Stomach (tissue), 9 donors: ENCODE measurements around the gene SPATC1L. TPM values are rescaled to one million over a fixed set of nuclear protein-coding genes. Genes with fewer than 3 reads are reported as not detected.

ENCODE experiments used
- DNase-seq, 2 donors: peaks; one replicate each; pipeline versions ENCODE4 v3.0.0 to v3.0.0-alpha.2; 2013 to 2019
- H3K27ac ChIP-seq, 5 donors: fragments of 200-600 bp in 4 of 5; sonication (generic) in 4 of 5; one replicate each; pipeline ENCODE4 v1.5.1; 2013 to 2019; ENCODE audit warnings: mild to moderate bottlenecking in 1 of 5, moderate library complexity in 1 of 5
- H3K27me3 ChIP-seq, 3 donors: fragments of 200-600 bp; sonication (generic); one replicate each; pipeline ENCODE4 v1.5.1; 2017 to 2019; ENCODE audit warnings: mixed run types in 1 of 3
- H3K36me3 ChIP-seq, 4 donors: fragments of 200-600 bp; sonication (generic); 1 replicate in 3 of 4; 2 replicates in 1 of 4; pipeline ENCODE4 v1.5.1; 2016 to 2019
- H3K4me1 ChIP-seq, 4 donors: fragments of 200-600 bp; sonication (generic); one replicate each; pipeline ENCODE4 v1.5.1; 2016 to 2019
- H3K4me3 ChIP-seq, 4 donors: fragments of 200-600 bp; sonication (generic) in 3 of 4; one replicate each; pipeline ENCODE4 v1.5.1; 2016 to 2019; ENCODE audit warnings: mild to moderate bottlenecking in 1 of 4
- H3K9me3 ChIP-seq, 4 donors: fragments of 200-600 bp; sonication (generic); one replicate each; pipeline ENCODE4 v1.5.1; 2016 to 2019
- EP300 ChIP-seq: sonication (generic); formaldehyde crosslinking; IDR thresholded peaks from one replicate; pipeline ENCODE4 v1.6.1; 2017; ENCODE audit warnings: antibody characterized with exemption
- POLR2A ChIP-seq, 4 donors: fragments of 450-650 bp; IDR thresholded peaks; one replicate each; pipeline ENCODE4 v1.6.1; 2016; ENCODE audit warnings: antibody characterized with exemption in 4 of 4, control low read depth in 2 of 4, mild to moderate bottlenecking in 1 of 4, moderate library complexity in 1 of 4
- POLR2AphosphoS5 ChIP-seq, 3 donors: sonication (generic); formaldehyde crosslinking; IDR thresholded peaks; one replicate each; pipeline ENCODE4 v1.6.1; 2016; ENCODE audit warnings: antibody characterized with exemption in 3 of 3
- WGBS, 5 donors: extraction: QIAGEN DNeasy Blood & Tissue Kit in 3 of 5; methylation state at CpG; one replicate each; pipeline versions ENCODE4 v1.1.5 to v1.1.7; 2013 to 2018; 5-methylcytosine and 5-hydroxymethylcytosine counted together
- intact Hi-C: fragments of 100-400 bp; cut with DNase I; formaldehyde crosslinking; loops from one replicate; pipeline ENCODE4 v1.15.1; 2023; ENCODE audit warnings: low total_unique reads
- polyA plus RNA-seq, 3 donors: library from polyadenylated mRNA; stranded (reverse); fragments of 200-250 nt; gene quantifications; one replicate each; pipeline ENCODE4 v1.2.3, GENCODE V29; 2013
- total RNA-seq, 5 donors: library from RNA; depleted of rRNA; stranded (reverse); fragments of >200 nt; gene quantifications; one replicate each; pipeline versions ENCODE4 v1.1.0 to v1.2.3, GENCODE V29; 2014 to 2016
- TF ChIP-seq, protein P1 (sequence below), 7 experiments: fragments of 450-650 bp in 4 of 7; fragments of 200-600 bp in 3 of 7; sonication (generic) in 3 of 7; IDR thresholded peaks; one replicate each; pipeline ENCODE4 v1.5.1; 2016 to 2019; ENCODE audit warnings: antibody characterized with exemption in 7 of 7, control low read depth in 2 of 7, mild to moderate bottlenecking in 1 of 7
- donor health status: healthy with polysubstance abuse.
- donor health status: Bipolar disorder and iron deficiency.
- donor health status: healthy.

SPATC1L gene
- total and polyA plus RNA-seq, 8 donors, result 0.72 to 26.4 (median 12.5) TPM; not detected in 1

DNA sequence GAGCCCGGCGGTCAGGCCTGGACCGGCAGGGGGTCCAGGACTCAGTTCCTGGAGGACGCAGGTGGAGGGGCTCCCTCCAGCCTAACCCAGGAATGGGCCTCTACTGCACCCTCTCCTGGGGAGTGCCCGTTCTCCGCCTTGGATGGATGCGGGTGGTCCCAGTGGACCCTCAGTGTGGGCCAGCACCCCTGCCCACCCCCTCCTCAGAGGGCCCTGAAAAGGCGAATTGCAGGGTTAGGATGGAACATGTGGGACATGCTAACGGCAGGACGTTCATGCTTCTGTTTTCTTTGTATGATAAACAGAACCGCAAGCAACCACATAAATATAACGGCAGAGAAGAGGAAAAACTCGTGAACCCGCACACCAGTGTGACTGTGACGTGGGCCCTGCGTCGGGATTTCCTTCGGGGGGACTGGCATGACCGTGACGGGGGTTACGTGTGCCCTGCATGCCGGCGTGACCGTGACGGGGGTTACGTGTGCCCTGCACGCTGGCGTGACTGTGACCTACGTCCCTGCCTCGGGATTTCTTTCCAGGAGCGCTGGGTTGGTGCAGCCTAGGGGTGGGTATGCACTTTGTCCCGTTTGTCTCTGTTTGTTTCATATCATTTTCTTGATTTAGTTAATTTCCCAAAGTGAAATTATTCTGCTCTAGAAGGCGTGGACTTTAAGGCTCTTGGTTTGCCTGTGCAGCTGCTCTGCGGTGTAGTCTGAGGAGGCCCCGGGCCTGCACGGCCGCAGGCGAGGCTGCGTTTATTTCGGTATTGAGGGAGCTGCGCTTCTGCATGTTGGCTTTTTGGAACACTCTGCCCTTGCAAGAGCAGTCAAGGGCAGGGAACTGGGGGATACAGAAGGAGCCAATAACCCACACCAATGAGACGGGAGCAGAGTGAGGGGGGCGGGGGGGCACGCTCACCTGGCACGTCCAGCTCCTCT lies 32.0 kb downstream of the SPATC1L start:
- Histone ChIP-seq H3K9me3 (no peaks in the 10 kb centered on the region), H3K27ac (no peak overlapping the region), H3K27me3 (peaks cover 0 to 18% (median 0%) of the 10 kb centered on the region in 3 donors), H3K36me3 (no peaks in the 10 kb centered on the region), H3K4me1 (peaks cover 6 to 14% (median 12%) of the 10 kb centered on the region in 4 donors), H3K4me3 (no peak overlapping the region)
- 79 to 84% (median 84%) methylated on average over 38 to 45 of the region's 45 CpGs for WGBS, 5 donors
- TF ChIP-seq, protein P1, sequence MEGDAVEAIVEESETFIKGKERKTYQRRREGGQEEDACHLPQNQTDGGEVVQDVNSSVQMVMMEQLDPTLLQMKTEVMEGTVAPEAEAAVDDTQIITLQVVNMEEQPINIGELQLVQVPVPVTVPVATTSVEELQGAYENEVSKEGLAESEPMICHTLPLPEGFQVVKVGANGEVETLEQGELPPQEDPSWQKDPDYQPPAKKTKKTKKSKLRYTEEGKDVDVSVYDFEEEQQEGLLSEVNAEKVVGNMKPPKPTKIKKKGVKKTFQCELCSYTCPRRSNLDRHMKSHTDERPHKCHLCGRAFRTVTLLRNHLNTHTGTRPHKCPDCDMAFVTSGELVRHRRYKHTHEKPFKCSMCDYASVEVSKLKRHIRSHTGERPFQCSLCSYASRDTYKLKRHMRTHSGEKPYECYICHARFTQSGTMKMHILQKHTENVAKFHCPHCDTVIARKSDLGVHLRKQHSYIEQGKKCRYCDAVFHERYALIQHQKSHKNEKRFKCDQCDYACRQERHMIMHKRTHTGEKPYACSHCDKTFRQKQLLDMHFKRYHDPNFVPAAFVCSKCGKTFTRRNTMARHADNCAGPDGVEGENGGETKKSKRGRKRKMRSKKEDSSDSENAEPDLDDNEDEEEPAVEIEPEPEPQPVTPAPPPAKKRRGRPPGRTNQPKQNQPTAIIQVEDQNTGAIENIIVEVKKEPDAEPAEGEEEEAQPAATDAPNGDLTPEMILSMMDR (IDR thresholded peaks at IDR 0.05), result no peak
- intact Hi-C loops, result no loop called here
- DNase-seq, result peak in 1 of 2 donors; percentile 18

DNA sequence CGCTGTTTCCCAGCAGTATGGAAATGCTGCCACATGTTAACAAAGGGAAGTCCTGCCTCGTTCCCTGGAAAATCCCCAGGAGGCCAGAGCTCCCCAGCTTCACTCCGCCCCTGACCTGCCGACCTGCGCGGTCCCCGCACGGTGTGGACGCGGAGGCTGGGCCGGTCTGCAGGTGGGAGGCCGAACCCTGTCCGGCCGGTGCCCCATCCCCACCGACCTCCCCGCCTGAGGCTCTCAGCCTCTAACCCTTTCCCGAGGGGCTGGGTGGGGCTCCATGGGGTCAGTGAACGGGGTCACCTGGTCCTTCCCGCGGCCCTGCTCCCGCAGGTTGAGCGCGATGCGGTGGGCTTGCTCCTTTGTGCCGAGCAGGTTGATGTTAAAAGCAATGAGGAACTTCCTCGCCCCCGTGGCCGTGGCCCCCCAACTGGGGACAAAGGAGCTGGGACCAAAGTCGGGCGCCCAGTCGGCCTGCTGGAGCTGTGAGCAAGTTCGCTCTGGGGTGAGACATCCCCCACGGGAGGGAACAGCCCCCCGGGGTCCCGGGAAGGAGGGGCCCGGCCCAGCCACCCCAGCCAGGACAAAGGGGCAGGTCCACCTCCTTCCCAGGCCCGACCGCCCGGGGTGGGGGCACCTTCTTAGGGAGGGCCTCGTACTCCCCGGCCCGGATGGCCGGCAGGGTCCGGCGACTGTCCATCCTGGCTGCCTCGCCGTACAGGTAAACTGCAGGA lies 32.8 kb downstream of the SPATC1L start:
- Histone ChIP-seq H3K4me3 (no peak overlapping the region), H3K27ac (no peak overlapping the region), H3K27me3 (peaks cover 0 to 18% (median 0%) of the 10 kb centered on the region in 3 donors), H3K4me1 (peaks cover 6 to 14% (median 12%) of the 10 kb centered on the region in 4 donors), H3K9me3 (no peaks in the 10 kb centered on the region), H3K36me3 (no peaks in the 10 kb centered on the region)
- TF ChIP-seq EP300 (no peak), POLR2A (IDR thresholded peaks at IDR 0.05) (no peak), POLR2AphosphoS5 (IDR thresholded peaks at IDR 0.05) (no peak)
- TF ChIP-seq, protein P1 (IDR thresholded peaks at IDR 0.05), result no peak
- 79 to 85% (median 84%) methylated on average over 24 to 47 of the region's 47 CpGs for WGBS, 5 donors
- DNase-seq, result peak in 1 of 2 donors; percentile 20
- intact Hi-C loops, result no loop called here

DNA sequence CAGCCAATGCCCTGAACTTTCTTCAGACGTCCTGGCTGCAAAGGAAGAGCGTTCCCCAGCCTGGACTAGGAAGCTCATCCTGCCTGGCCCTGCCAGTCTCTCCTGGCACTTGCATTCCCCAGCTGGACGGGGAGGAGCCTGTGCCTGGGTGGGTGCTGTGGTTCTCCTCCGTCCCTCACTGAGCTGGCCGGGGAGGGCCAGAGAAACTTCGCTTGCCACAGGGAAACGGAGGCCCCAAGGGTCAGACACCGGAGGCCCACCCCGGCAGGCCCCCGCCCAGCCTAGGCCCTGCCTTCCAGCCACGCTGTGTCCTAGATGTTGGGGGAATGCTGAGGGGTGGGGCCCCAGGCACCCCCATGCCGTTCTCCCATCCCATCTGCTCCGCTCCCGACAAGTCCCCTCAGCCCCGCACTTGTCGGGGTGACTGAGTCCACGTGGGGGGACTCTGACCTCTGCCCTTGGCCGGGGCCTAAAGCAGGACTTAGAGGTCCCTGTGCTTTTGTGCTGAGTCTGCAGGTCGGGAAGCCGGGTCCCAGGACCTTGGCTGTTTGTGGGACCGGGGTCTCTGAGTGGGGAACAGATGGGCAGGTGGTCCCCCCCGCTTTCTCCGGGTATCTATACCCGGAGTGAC lies 33.7 kb downstream of the SPATC1L start:
- 47 to 88% (median 82%) methylated on average over 3 to 24 of the region's 24 CpGs for WGBS, 5 donors
- intact Hi-C loops, result no loop called here
- H3K9me3 ChIP-seq, result no peaks in the 10 kb centered on the region
- DNase-seq, result peak in 1 of 2 donors; percentile 6
- no peak overlapping the region for H3K27ac ChIP-seq
- H3K27me3 ChIP-seq, result peaks cover 0 to 18% (median 0%) of the 10 kb centered on the region in 3 donors
- H3K36me3 ChIP-seq, result no peaks in the 10 kb centered on the region
- H3K4me3 ChIP-seq, result no peak overlapping the region
- peaks cover 6 to 14% (median 12%) of the 10 kb centered on the region in 4 donors for H3K4me1 ChIP-seq
- TF ChIP-seq POLR2AphosphoS5 (IDR thresholded peaks at IDR 0.05), result no peak
- no peak for TF ChIP-seq POLR2A (IDR thresholded peaks at IDR 0.05)
- no peak for TF ChIP-seq EP300
- TF ChIP-seq, protein P1 (IDR thresholded peaks at IDR 0.05), result no peak

DNA sequence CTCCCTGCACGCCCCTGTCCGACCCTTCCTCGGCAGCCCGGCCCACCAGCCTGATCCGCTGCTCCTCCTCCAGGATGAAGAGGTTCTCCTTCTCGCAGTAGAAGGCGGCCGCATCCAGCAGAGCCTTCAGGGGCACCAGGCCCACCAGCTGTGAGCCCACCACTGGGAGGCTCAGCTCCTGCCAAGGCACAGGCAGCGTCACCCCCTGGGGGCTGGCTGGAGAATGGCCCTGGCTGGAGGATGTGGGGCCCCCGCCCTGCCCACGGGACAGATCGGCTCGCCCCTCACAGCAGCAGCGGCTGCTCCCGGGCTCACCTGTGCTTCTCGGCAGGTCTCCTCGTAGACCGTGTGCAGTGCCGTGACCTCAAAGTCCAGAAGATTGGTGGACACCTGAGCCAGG lies 34.2 kb downstream of the SPATC1L start:
- TF ChIP-seq EP300 (no peak), POLR2AphosphoS5 (IDR thresholded peaks at IDR 0.05) (no peak), POLR2A (IDR thresholded peaks at IDR 0.05) (no peak)
- TF ChIP-seq, protein P1 (IDR thresholded peaks at IDR 0.05), result no peak
- DNase-seq, result no peak
- Histone ChIP-seq H3K9me3 (no peaks in the 10 kb centered on the region), H3K4me3 (no peak overlapping the region), H3K27ac (no peak overlapping the region), H3K27me3 (peaks cover 0 to 18% (median 0%) of the 10 kb centered on the region in 3 donors), H3K36me3 (no peaks in the 10 kb centered on the region), H3K4me1 (peaks cover 6 to 14% (median 12%) of the 10 kb centered on the region in 4 donors)
- intact Hi-C loops, result no loop called here
- WGBS, 5 donors, result 73 to 81% (median 80%) methylated on average over 7 to 19 of the region's 19 CpGs
